B cell (primary cell): ENCODE measurements around the gene PPP1R12B. TPM values are rescaled to one million over a fixed set of nuclear protein-coding genes. Genes with fewer than 3 reads are reported as not detected.
A peak's percentile ranks its signal among the peaks of the same experiment; 100 is the strongest.

Source experiments
- ATAC-seq: fragments of 200-7000 bp; cut with Tn5 transposase; one replicate; pipeline ENCODE4 v1.10.0; 2021; ENCODE audit warnings: low read depth, mild to moderate bottlenecking, moderate number of reproducible peaks, moderate library complexity
- CTCF ChIA-PET: fragments of 350-600 bp; sonication (Branson Sonifier 250); formaldehyde crosslinking; loops from one replicate; lab custom pipeline; 2021; ENCODE audit warnings: antibody characterized with exemption, inconsistent platforms; lab: Charles Lee
- POLR2A ChIA-PET: fragments of 350-600 bp; sonication (Branson Sonifier 250); formaldehyde crosslinking; loops from one replicate; lab custom pipeline; 2021; ENCODE audit warnings: antibody characterized with exemption; lab: Charles Lee
- DNase-seq: peaks from one replicate; pipeline ENCODE4 v3.0.0; 2013
- H2AFZ ChIP-seq: 2 replicates; pipeline ENCODE4 v1.6.1; 2012; ENCODE audit warnings: mild to moderate bottlenecking, low read depth, low read length; ENCODE audit not compliant: insufficient read depth, poor library complexity, severe bottlenecking
- H3K27ac ChIP-seq, 2 donors: 1 replicate in 1 of 2; 2 replicates in 1 of 2; pipeline ENCODE4 v1.5.1; 2012 to 2013; ENCODE audit warnings: low read length in 2 of 2, mild to moderate bottlenecking in 2 of 2, moderate library complexity in 1 of 2
- H3K27me3 ChIP-seq, 4 experiments: fragments of 200-600 bp in 1 of 4; sonication (generic) in 1 of 4; replicated peaks in 1 of 4; 1 replicate in 2 of 4; 2 replicates in 2 of 4; pipeline versions ENCODE4 v1.6.1 to v1.7.0; 2013 to 2016; ENCODE audit warnings: low read length in 3 of 4, mild to moderate bottlenecking in 2 of 4, mixed read lengths in 1 of 4, moderate library complexity in 1 of 4; ENCODE audit not compliant: insufficient read depth in 4 of 4, control insufficient read depth in 3 of 4; ENCODE audit errors: control extremely low read depth in 1 of 4
- H3K36me3 ChIP-seq, 2 experiments: replicated peaks in 1 of 2; 1 replicate in 1 of 2; 2 replicates in 1 of 2; pipeline versions ENCODE4 v1.6.1 to v1.7.1; 2013; ENCODE audit warnings: low read length in 1 of 2; ENCODE audit not compliant: insufficient read depth in 2 of 2, control insufficient read depth in 1 of 2; ENCODE audit errors: control extremely low read depth in 1 of 2, extremely low read depth in 1 of 2
- H3K4me1 ChIP-seq, 2 donors: fragments of 200-600 bp in 1 of 2; sonication (generic) in 1 of 2; 1 replicate in 1 of 2; 2 replicates in 1 of 2; pipeline versions ENCODE4 v1.5.1 to v1.6.1; 2013 to 2017; ENCODE audit warnings: low read length in 2 of 2; ENCODE audit not compliant: control insufficient read depth in 2 of 2, insufficient read depth in 2 of 2
- H3K4me2 ChIP-seq: replicated peaks from 2 replicates; pipeline ENCODE3; 2012; ENCODE audit warnings: mild to moderate bottlenecking, low read depth, low read length; ENCODE audit not compliant: poor library complexity, severe bottlenecking
- H3K4me3 ChIP-seq, 5 experiments: fragments of 200-600 bp in 1 of 5; sonication (generic) in 1 of 5; 1 replicate in 3 of 5; 2 replicates in 2 of 5; pipeline versions ENCODE4 v1.5.1 to v1.7.0; 2011 to 2016; ENCODE audit warnings: low read length in 4 of 5, mild to moderate bottlenecking in 4 of 5, low read depth in 2 of 5, control low read depth in 1 of 5, moderate library complexity in 1 of 5; ENCODE audit not compliant: insufficient read depth in 1 of 5; ENCODE audit errors: control extremely low read depth in 1 of 5, extremely low read depth in 1 of 5
- H3K79me2 ChIP-seq: fragments of 200-600 bp; sonication (generic); one replicate; pipeline ENCODE4 v1.6.0; 2016; ENCODE audit warnings: low read length; ENCODE audit not compliant: control insufficient read depth, insufficient read depth
- H3K9ac ChIP-seq: fragments of 200-600 bp; sonication (generic); 2 replicates; pipeline ENCODE4 v1.6.1; 2017; ENCODE audit warnings: mild to moderate bottlenecking, low read length, moderate library complexity
- H3K9me3 ChIP-seq, 3 donors: one replicate each; pipeline versions ENCODE4 v1.6.1 to v1.7.1; 2013; ENCODE audit warnings: low read length in 2 of 3; ENCODE audit not compliant: control insufficient read depth in 2 of 3, insufficient read depth in 1 of 3; ENCODE audit errors: control extremely low read depth in 1 of 3
- H4K20me1 ChIP-seq: 2 replicates; pipeline ENCODE4 v1.6.0; 2012; ENCODE audit warnings: mild to moderate bottlenecking, low read length; ENCODE audit not compliant: insufficient read depth, control insufficient read depth, poor library complexity, severe bottlenecking
- H3K27ac Mint-ChIP-seq: one replicate; pipeline ENCODE4 v1.8.0; 2021; ENCODE audit warnings: mixed read lengths
- H3K27me3 Mint-ChIP-seq: one replicate; pipeline ENCODE4 v1.8.0; 2021; ENCODE audit warnings: mixed read lengths
- H3K4me1 Mint-ChIP-seq: one replicate; pipeline ENCODE4 v1.8.0; 2021; ENCODE audit warnings: mixed read lengths
- H3K4me3 Mint-ChIP-seq: one replicate; pipeline ENCODE4 v1.8.0; 2021; ENCODE audit warnings: mixed read lengths
- H3K9me3 Mint-ChIP-seq: one replicate; pipeline ENCODE4 v1.8.0; 2022; ENCODE audit warnings: mixed read lengths; ENCODE audit not compliant: insufficient read depth
- CTCF ChIP-seq: fragments of 200-600 bp; IDR thresholded peaks from one replicate; pipeline ENCODE4 v1.8.0; 2022; ENCODE audit warnings: antibody characterized with exemption, mild to moderate bottlenecking
- EZH2 ChIP-seq: IDR thresholded peaks from 2 replicates; pipeline ENCODE4 v1.6.1; 2012; ENCODE audit warnings: borderline replicate concordance, low read depth, mild to moderate bottlenecking, moderate library complexity, low read length; ENCODE audit not compliant: insufficient read depth, poor library complexity, severe bottlenecking
- WGBS: methylation state at CpG from one replicate; pipeline ENCODE4 v1.1.5; 2013; ENCODE audit warnings: missing lambda C conversion rate; ENCODE audit not compliant: insufficient coverage; 5-methylcytosine and 5-hydroxymethylcytosine counted together
- intact Hi-C: fragments of 100-400 bp; cut with micrococcal nuclease; formaldehyde crosslinking; loops from one replicate; pipeline ENCODE4 v1.10.0; 2022
- polyA plus RNA-seq: library from polyadenylated mRNA; depleted of rRNA; stranded (reverse); fragments of >200 nt; gene quantifications from 2 replicates; pipeline ENCODE4 v1.2.3, GENCODE V29; 2012
- total RNA-seq, 2 donors: library from RNA; stranded (reverse); fragments of 120-200 nt in 1 of 2; gene quantifications; 1 replicate in 1 of 2; 2 replicates in 1 of 2; pipeline versions ENCODE4 v1.2.3 to v1.2.4, GENCODE V29; 2013 to 2022

The PPP1R12B gene
- total and polyA plus RNA-seq, 2 donors (not counting 1 experiment from before 2014, with no cell fraction given) = 7.1 to 49.6 TPM

GRCh38 chr1:202349206-202349928 is 868 bp downstream of the PPP1R12B start:
- Histone ChIP-seq H4K20me1 (no peaks in the 10 kb centered on the region), H3K4me2 (peak overlapping the region; percentile 83), H3K4me1 (peaks cover 11 to 12% of the 10 kb centered on the region in 2 donors), H3K79me2 (peaks cover 51% of the 10 kb centered on the region), H3K27ac (peak overlapping the region; percentile 3 to 79), H3K9ac (peak overlapping the region; percentile 84), H3K9me3 (no peaks in the 10 kb centered on the region), H3K27me3 (no peaks in the 10 kb centered on the region), H3K36me3 (no peaks in the 10 kb centered on the region), H3K4me3 (peak overlapping the region; percentile 74 to 97 (median 89)), H2AFZ (peak overlapping the region; percentile 86)
- Mint-ChIP-seq H3K4me1 (peaks cover 27% of the 10 kb centered on the region), H3K9me3 (no peaks in the 10 kb centered on the region), H3K27ac (peak overlapping the region; percentile 90), H3K4me3 (peak overlapping the region; percentile 91), H3K27me3 (no peaks in the 10 kb centered on the region)
- POLR2A ChIA-PET = no interaction called here
- CTCF ChIA-PET = interaction anchor here (0.6 to 1.6 kb wide), 7 partner anchors 11 to 370 kb away, joined by 3 to 5 read pairs (median 3); no protein-coding TSS in a partner anchor
- TF ChIP-seq EZH2 = no peak
- TF ChIP-seq CTCF = no peak
- 0% methylated on average over 3 of the region's 12 CpGs for WGBS
- ATAC-seq (no peak), DNase-seq (no peak)
- intact Hi-C loops = loop anchor here (2.0 to 10.0 kb wide), 4 partner anchors 207 to 657 kb away; partner anchors contain the start of genes PCAT6, RNPEP and TMEM183A

GRCh38 chr1:202351725-202352124 is 3.2 kb downstream of the PPP1R12B start:
- ChIA-PET CTCF (no interaction called here), POLR2A (no interaction called here)
- TF ChIP-seq EZH2 (no peak), CTCF (no peak)
- 90% methylated on average over 2 of the region's 2 CpGs for WGBS
- Histone ChIP-seq H3K27ac (no peak overlapping the region), H3K9me3 (no peaks in the 10 kb centered on the region), H3K9ac (no peak overlapping the region), H3K36me3 (peaks cover 0 to 1% of the 10 kb centered on the region in 2 experiments), H3K4me1 (peaks cover 11 to 12% of the 10 kb centered on the region in 2 donors), H4K20me1 (no peaks in the 10 kb centered on the region), H3K79me2 (peaks cover 74% of the 10 kb centered on the region), H3K4me3 (no peak overlapping the region), H3K27me3 (no peaks in the 10 kb centered on the region), H3K4me2 (no peak overlapping the region), H2AFZ (no peak overlapping the region)
- Mint-ChIP-seq H3K27me3 (no peaks in the 10 kb centered on the region), H3K9me3 (no peaks in the 10 kb centered on the region), H3K27ac (no peak overlapping the region), H3K4me3 (no peak overlapping the region), H3K4me1 (peaks cover 29% of the 10 kb centered on the region)
- intact Hi-C loops = no loop called here
- ATAC-seq (no peak), DNase-seq (no peak)
